GM12865 (cell line): ENCODE measurements around the gene DAPK1.

Experiments
- DNase-seq: peaks from one replicate; pipeline ENCODE4 v3.0.0; 2010; ENCODE audit warnings: low read depth
- H3K4me3 ChIP-seq: 2 replicates; pipeline ENCODE4 v1.5.1; 2011; ENCODE audit warnings: mild to moderate bottlenecking, low read depth, low read length, control low read depth
- CTCF ChIP-seq: IDR thresholded peaks from 2 replicates; pipeline ENCODE4 v1.5.1; 2011; ENCODE audit warnings: low read length, control low read depth, low read depth, inconsistent platforms; ENCODE audit not compliant: insufficient read depth; ENCODE audit errors: missing control alignments

Gene DAPK1

GRCh38 chr9:87481890-87482855 is 15.5 kb upstream of the DAPK1 start:
- no peak for TF ChIP-seq CTCF
- no peak for DNase-seq
- H3K4me3 ChIP-seq: no peak overlapping the region

GRCh38 chr9:87490225-87490624 is 7.4 kb upstream of the DAPK1 start:
- no peak overlapping the region for H3K4me3 ChIP-seq
- TF ChIP-seq CTCF: no peak
- DNase-seq: no peak

- no peak overlapping the region for H3K4me3 ChIP-seq
- TF ChIP-seq CTCF: no peak
- DNase-seq: no peak
Measured at GRCh38 chr9:87490907-87491306, 6.8 kb upstream of the DAPK1 start.

- DNase-seq: no peak
- no peak for TF ChIP-seq CTCF
- no peak overlapping the region for H3K4me3 ChIP-seq
Measured at GRCh38 chr9:87491523-87491922, 6.1 kb upstream of the DAPK1 start.

- no peak for DNase-seq
- no peak overlapping the region for H3K4me3 ChIP-seq
- no peak for TF ChIP-seq CTCF
Measured at GRCh38 chr9:87492642-87493041, 5.0 kb upstream of the DAPK1 start.

- no peak for TF ChIP-seq CTCF
- H3K4me3 ChIP-seq: no peak overlapping the region
- peak; percentile 76 for DNase-seq
Measured at GRCh38 chr9:87494970-87495471, 2.6 kb upstream of the DAPK1 start.
